H1 (cell line): ENCODE results near the gene HS3ST3B1. TPM values are rescaled to one million over a fixed set of nuclear protein-coding genes. Genes with fewer than 3 reads are reported as not detected.

ENCODE experiments used
- BRCA1 ChIP-seq: IDR thresholded peaks from 2 replicates; pipeline ENCODE4 v1.6.1; 2012; ENCODE audit warnings: low read depth, low read length, improper control_type of control experiment
- CREB1 ChIP-seq: IDR thresholded peaks from 2 replicates; pipeline ENCODE4 v1.6.1; 2012; ENCODE audit warnings: inconsistent platforms
- E2F6 ChIP-seq: IDR thresholded peaks from 2 replicates; pipeline ENCODE4 v1.6.1; 2012; ENCODE audit warnings: inconsistent platforms
- EGR1 ChIP-seq: IDR thresholded peaks from 2 replicates; pipeline ENCODE4 v1.6.1; 2011; ENCODE audit warnings: low read depth, low read length, borderline replicate concordance
- polyA plus RNA-seq, 7 experiments: library from polyadenylated mRNA; depleted of rRNA in 3 of 7; stranded (reverse) in 5 of 7; unstranded in 2 of 7; fragments of >200 nt in 5 of 7; fragments of 200-250 nt in 2 of 7; gene quantifications; 1 replicate in 5 of 7; 2 replicates in 1 of 7; 4 replicates in 1 of 7; pipeline versions ENCODE4 v1.2.1 to v1.2.3, GENCODE V29; 2011 to 2013; ENCODE audit warnings: missing spikeins in 2 of 7, mixed read lengths in 2 of 7
- total RNA-seq: library from RNA; stranded (reverse); fragmentation: NEBNext Ultra II Directional; extraction: Animal tissue kit (Norgen Biotek cat#: 25700); gene quantifications from 2 replicates; pipeline ENCODE4 v1.2.1, GENCODE V29; 2021

Gene HS3ST3B1
- total and polyA plus RNA-seq, 2 of the 8 experiments (the other 6 are each of a cell fraction or from before 2014, with no cell fraction given), result 4.7 to 14.4 TPM

- TF ChIP-seq EGR1 (no peak), BRCA1 (no peak), CREB1 (no peak), E2F6 (no peak)
Measured at GRCh38 chr17:14334919-14335318, 34.0 kb downstream of the HS3ST3B1 start (continued).
